C4-2B (cell line): ENCODE measurements around the gene FNDC11.

Source experiments
- CTCF ChIP-seq: fragments of 450-650 bp; conservative IDR thresholded peaks from 2 replicates; pipeline ENCODE4 v1.5.1; 2017; ENCODE audit warnings: mild to moderate bottlenecking
- ZFX ChIP-seq: fragments of 450-650 bp; IDR thresholded peaks from 2 replicates; pipeline ENCODE4 v1.6.1; 2017

- TF ChIP-seq CTCF = no peak
- no peak for TF ChIP-seq ZFX
These were observed 13.4 kb upstream of the FNDC11 start for GRCh38 chr20:63540417-63541186.
